ENCODE data around the gene RHOT1. TPM values are rescaled to one million over a fixed set of nuclear protein-coding genes. Genes with fewer than 3 reads are reported as not detected.
"Not testable (repeated sequence)": the region's sequence is repeated elsewhere in the genome, so short reads cannot be mapped to it uniquely, and the experiment has no call there.

RHOT1 gene
- total RNA-seq, 2 experiments from 2014 or later, result 23.3 to 34.1 TPM

DNA sequence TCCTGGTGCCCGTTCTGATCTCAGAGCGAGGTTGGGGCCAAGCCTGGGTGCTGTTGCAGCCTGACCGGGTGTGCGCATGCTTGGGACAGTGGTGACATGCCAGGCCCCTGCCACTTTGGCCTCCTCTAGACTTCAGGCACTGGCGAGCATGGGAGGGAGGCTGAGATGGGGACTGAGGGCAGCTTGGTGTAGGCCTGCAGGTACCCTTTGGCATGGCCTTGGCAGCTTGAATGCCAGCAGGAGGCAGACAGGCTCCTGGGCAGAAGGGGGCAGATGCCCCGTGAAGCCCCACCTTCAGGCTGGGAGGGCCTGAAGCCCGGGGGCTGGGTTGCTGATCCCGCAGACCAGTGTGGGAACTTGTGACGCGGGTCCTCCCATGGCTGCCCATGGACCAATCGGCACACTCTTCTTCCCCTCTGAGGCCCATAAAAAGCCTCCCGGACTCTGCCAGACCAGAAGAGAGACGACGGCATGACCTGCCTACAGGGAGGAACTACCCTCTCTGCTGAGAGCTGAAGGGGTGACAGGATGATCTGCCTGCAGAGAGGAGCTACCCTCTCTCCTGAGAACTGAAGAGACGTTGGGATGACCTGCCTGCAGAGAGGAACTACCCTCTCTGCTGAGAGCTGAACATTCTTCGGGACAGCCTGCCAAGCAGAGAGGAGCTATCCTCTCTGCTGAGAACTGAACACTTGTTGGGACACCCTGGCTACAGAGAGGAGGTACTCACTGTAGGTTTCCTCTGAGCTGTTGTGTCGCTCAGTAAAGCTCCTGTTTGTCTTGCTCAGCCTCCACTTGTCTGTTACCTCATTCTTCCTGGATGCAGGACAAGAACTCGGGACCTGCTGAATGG is 17.5 kb downstream of the RHOT1 start:
- no peak for DNase-seq
- Mint-ChIP-seq H3K27me3 (no peaks in the 10 kb centered on the region), H3K9me3 (ENCODE audit: low read depth) (no peaks in the 10 kb centered on the region), H3K36me3 (ENCODE audit: low read depth) (peaks cover 16% of the 10 kb centered on the region), H3K4me3 (no peak overlapping the region), H3K4me1 (peaks cover 11% of the 10 kb centered on the region), H3K27ac (no peak overlapping the region)
- intact Hi-C loops (cut with DNase I, micrococcal nuclease), result no loop called here
- ChIA-PET POLR2A (no interaction called here), CTCF (no interaction called here)
- no peak for ATAC-seq

DNA sequence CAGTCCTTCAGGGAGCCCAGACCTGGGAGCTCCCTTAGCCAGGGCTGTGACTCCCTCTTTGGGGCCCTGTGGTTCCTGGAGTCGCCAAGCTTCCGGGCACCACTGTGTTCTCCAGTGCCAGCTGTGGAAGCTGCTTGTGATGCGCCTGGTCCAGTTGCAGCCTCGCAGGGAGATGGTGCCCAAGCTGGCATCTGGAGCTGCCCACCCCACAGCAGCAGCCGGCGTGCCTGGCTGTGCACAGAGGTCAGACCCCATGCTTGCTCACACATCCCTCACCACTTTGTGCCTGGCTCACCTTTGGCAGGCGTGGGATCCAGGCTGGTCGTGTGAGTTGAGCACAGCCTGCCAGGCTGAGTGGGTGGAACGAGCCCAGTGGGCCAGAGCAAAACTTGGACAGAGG is 18.2 kb downstream of the RHOT1 start:
- no peak for DNase-seq
- H3K27me3 Mint-ChIP-seq, result no peaks in the 10 kb centered on the region
- ChIA-PET POLR2A (no interaction called here), CTCF (no interaction called here)
- no peak overlapping the region for H3K27ac Mint-ChIP-seq
- no peaks in the 10 kb centered on the region for H3K9me3 Mint-ChIP-seq (ENCODE audit: low read depth)
- no peak overlapping the region for H3K4me3 Mint-ChIP-seq
- no peak for ATAC-seq
- peaks cover 11% of the 10 kb centered on the region for H3K4me1 Mint-ChIP-seq
- peaks cover 15% of the 10 kb centered on the region for H3K36me3 Mint-ChIP-seq (ENCODE audit: low read depth)
- intact Hi-C loops (cut with DNase I, micrococcal nuclease), result no loop called here

DNA sequence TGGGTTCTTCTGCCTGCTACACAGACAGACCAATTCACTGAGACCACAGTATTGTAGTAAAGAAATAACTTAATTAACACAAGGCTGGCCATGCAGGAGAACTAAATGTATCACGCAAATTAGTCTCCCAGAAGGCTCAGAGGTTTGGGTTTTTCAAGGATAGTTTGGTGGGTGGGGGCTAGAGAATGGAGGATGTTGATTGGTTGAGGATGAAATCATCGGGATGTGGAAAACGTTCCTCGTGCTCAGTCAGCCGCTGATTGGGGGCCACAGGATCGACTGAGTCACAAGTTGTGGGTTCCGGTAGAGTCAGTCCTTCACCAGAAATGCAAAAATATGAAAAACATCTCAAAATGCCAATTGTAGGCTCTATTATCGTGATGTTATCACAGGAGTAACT is 18.7 kb downstream of the RHOT1 start:
- H3K36me3 Mint-ChIP-seq (ENCODE audit: low read depth), result peaks cover 15% of the 10 kb centered on the region
- no peak overlapping the region for H3K27ac Mint-ChIP-seq
- H3K4me1 Mint-ChIP-seq, result peaks cover 11% of the 10 kb centered on the region
- CTCF ChIA-PET, result no interaction called here
- POLR2A ChIA-PET, result no interaction called here
- no peaks in the 10 kb centered on the region for H3K9me3 Mint-ChIP-seq (ENCODE audit: low read depth)
- intact Hi-C loops (cut with DNase I, micrococcal nuclease), result no loop called here
- H3K4me3 Mint-ChIP-seq, result no peak overlapping the region
- H3K27me3 Mint-ChIP-seq, result no peaks in the 10 kb centered on the region
- ATAC-seq, result no peak
- no peak for DNase-seq

DNA sequence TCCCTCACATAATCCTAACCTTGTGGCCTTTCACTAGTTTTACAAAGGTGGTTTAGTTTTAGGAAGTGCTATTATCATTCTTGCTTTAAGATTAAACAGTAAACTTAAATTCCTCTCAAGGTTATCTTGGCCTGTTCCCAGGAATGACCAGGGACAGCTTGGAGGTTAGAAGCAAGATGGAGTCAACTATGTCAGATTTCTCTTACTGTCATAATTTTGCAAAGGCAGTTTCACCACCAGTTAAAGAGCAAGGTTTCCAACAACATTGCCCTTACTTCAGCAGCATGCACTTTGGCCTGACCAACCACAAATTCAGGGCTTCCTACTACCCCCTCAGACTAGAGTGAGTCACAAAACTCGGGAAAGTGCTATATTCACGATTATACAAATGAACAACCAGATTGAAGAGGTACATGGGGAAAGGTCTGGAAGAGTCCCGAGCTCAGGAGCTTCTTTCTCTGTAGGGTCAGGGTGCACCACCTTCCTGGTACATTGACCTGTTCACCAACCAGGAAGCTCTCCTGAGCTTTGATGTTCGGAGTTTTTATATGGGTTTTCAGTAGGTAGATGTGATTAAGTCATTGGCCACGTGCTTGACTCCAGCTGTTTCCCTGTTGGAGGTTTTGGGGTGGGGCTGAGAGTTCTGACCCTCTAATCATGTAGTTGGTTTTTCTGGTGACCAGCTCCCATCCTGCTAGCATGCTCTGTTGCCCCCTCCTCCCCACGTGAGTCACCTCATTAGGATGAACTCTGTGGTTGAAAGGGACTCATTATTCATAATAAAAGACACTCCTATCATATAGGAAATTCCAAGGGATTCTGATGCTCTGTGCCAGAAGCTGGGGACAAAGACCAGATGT is 19.4 kb downstream of the RHOT1 start:
- H3K9me3 Mint-ChIP-seq (ENCODE audit: low read depth), result peaks cover 4% of the 10 kb centered on the region
- intact Hi-C loops (cut with DNase I, micrococcal nuclease), result no loop called here
- H3K4me3 Mint-ChIP-seq, result no peak overlapping the region
- ChIA-PET CTCF (no interaction called here), POLR2A (no interaction called here)
- H3K4me1 Mint-ChIP-seq, result peaks cover 11% of the 10 kb centered on the region
- peaks cover 21% of the 10 kb centered on the region for H3K36me3 Mint-ChIP-seq (ENCODE audit: low read depth)
- no peak for ATAC-seq
- no peaks in the 10 kb centered on the region for H3K27me3 Mint-ChIP-seq
- no peak overlapping the region for H3K27ac Mint-ChIP-seq
- DNase-seq, result no peak

DNA sequence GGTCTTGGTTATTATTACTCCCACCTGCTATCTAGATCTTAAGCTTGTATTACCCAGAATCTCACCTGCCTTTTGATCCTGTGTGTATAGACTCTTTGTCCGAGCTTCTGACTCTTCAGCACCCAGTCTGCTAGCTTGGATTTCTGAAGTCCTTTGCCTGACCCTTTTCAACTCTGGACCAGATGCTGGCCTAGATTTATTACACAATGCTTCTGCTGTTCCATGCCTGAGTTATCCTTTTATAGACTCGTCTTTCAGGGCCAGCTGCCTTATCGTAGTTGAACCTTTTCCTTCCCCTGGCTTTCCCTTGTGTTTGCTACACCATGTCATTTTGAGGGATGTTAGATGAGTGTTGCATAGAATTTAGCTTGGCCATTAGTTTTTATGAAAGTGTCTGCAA is 32.6 kb downstream of the RHOT1 start:
- ChIA-PET POLR2A (no interaction called here), CTCF (interaction anchor here (0.7 kb wide), 1 partner anchor 24 kb away, joined by 3 read pairs; no protein-coding TSS in a partner anchor)
- DNase-seq, result no peak
- Mint-ChIP-seq H3K27ac (no peak overlapping the region), H3K4me3 (no peak overlapping the region), H3K4me1 (no peaks in the 10 kb centered on the region), H3K9me3 (ENCODE audit: low read depth) (peaks cover 3% of the 10 kb centered on the region), H3K27me3 (no peaks in the 10 kb centered on the region), H3K36me3 (ENCODE audit: low read depth) (peaks cover 27% of the 10 kb centered on the region)
- intact Hi-C loops (cut with DNase I, micrococcal nuclease), result no loop called here
- no peak for ATAC-seq

DNA sequence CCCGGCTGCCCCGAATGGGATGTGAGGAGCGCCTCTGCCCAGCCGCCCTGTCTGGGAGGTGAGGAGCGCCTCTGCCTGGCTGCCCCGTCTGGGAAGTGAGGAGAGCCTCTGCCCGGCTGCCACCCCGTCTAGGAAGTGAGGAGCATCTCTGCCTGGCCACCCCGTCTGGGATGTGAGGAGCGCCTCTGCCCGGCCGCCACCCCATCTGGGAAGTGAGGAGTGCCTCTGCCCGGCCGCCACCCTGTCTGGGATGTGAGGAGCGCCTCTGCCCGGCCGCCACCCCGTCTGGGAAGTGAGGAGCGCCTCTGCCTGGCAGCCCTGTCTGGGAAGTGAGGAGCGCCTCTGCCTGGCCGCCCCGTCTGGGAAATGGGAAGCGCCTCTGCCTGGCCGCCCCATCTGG is 36.4 kb downstream of the RHOT1 start:
- H3K9me3 Mint-ChIP-seq (ENCODE audit: low read depth); DNase-seq; ATAC-seq; H3K27me3 Mint-ChIP-seq; H3K4me1 Mint-ChIP-seq; CTCF ChIA-PET; intact Hi-C loops (cut with DNase I, micrococcal nuclease); POLR2A ChIA-PET; H3K4me3 Mint-ChIP-seq; H3K27ac Mint-ChIP-seq: not testable (repeated sequence)
- H3K36me3 Mint-ChIP-seq (ENCODE audit: low read depth), result peaks cover 37% of the 10 kb centered on the region

DNA sequence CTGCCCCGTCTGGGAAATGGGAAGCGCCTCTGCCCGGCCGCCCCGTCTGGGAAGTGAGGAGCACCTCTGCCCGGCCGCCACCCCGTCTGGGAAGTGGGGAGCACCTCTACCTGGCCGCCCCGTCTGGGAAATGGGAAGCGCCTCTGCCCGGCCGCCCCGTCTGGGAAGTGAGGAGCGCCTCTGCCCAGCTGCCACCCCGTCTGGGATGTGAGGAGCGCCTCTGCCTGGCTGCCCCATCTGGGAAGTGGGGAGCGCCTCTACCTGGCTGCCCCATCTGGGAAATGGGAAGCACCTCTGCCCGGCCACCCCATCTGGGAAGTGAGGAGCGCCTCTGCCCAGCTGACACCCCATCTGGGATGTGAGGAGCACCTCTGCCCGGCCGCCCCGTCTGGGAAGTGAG is 36.8 kb downstream of the RHOT1 start:
- CTCF ChIA-PET; intact Hi-C loops (cut with DNase I, micrococcal nuclease); H3K9me3 Mint-ChIP-seq (ENCODE audit: low read depth); DNase-seq; H3K27me3 Mint-ChIP-seq; ATAC-seq; H3K4me1 Mint-ChIP-seq; H3K4me3 Mint-ChIP-seq; H3K27ac Mint-ChIP-seq; POLR2A ChIA-PET: not testable (repeated sequence)
- H3K36me3 Mint-ChIP-seq (ENCODE audit: low read depth), result peaks cover 37% of the 10 kb centered on the region

DNA sequence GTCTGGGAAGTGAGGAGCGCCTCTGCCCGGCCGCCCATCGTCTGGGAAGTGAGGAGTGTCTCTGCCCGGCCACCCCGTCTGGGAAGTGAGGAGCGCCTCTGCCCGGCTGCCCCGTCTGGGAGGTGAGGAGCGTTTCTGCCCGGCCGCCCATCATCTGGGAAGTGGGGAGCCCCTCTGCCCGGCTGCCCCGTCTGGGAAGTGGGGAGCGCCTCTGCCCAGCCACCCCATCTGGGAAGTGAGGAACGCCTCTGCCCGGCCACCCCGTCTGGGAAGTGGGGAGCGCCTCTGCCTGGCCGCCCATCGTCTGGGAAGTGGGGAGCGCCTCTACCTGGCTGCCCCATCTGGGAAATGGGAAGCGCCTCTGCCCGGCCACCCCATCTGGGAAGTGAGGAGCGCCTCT is 37.2 kb downstream of the RHOT1 start:
- H3K27ac Mint-ChIP-seq; H3K9me3 Mint-ChIP-seq (ENCODE audit: low read depth); DNase-seq; POLR2A ChIA-PET; H3K27me3 Mint-ChIP-seq; intact Hi-C loops (cut with DNase I, micrococcal nuclease); CTCF ChIA-PET; H3K4me3 Mint-ChIP-seq; H3K4me1 Mint-ChIP-seq; ATAC-seq: not testable (repeated sequence)
- peaks cover 37% of the 10 kb centered on the region for H3K36me3 Mint-ChIP-seq (ENCODE audit: low read depth)

DNA sequence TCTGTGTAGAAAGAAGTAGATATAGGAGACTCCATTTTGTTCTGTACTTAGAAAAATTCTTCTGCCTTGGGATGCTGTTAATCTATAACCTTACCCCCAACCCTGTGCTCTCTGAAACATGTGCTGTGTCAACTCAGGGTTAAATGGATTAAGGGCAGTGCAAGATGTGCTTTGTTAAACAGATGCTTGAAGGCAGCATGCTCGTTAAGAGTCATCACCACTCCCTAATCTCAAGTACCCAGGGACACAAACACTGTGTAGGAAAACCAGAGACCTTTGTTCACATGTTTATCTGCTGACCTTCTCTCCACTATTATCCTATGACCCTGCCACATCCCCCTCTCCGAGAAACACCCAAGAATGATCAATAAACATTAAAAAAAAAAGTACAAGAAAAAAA is 38.0 kb downstream of the RHOT1 start:
- ATAC-seq; DNase-seq; H3K27me3 Mint-ChIP-seq; H3K27ac Mint-ChIP-seq; intact Hi-C loops (cut with DNase I, micrococcal nuclease); POLR2A ChIA-PET; H3K9me3 Mint-ChIP-seq (ENCODE audit: low read depth); H3K4me3 Mint-ChIP-seq; H3K4me1 Mint-ChIP-seq: not testable (repeated sequence)
- peaks cover 34% of the 10 kb centered on the region for H3K36me3 Mint-ChIP-seq (ENCODE audit: low read depth)
- CTCF ChIA-PET, result interaction anchor here (0.6 kb wide), 1 partner anchor 79 kb away, joined by 3 read pairs; no protein-coding TSS in a partner anchor

DNA sequence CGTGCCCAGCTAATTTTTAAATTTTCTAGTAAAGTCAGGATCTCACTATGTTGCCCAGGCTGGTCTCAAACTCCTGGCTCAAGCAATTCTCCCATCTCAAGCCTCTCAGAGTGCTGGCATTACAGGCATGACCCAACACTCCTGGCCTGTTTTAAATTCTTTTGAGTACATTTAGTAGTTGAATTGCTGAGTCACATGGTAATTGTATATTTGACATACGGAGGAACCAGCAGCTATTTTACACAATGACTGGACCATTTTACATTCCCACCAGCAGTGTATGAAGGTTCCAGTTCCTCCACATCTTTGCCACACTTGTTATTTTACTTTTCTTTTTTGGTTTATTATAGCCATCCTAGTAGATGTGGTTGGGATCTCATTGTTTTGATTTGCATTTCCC is 43.6 kb downstream of the RHOT1 start:
- Mint-ChIP-seq H3K4me3 (no peak overlapping the region), H3K36me3 (ENCODE audit: low read depth) (peaks cover 12% of the 10 kb centered on the region), H3K27me3 (no peaks in the 10 kb centered on the region), H3K9me3 (ENCODE audit: low read depth) (no peaks in the 10 kb centered on the region), H3K27ac (no peak overlapping the region), H3K4me1 (no peaks in the 10 kb centered on the region)
- ChIA-PET CTCF (no interaction called here), POLR2A (no interaction called here)
- intact Hi-C loops (cut with DNase I, micrococcal nuclease), result no loop called here
- ATAC-seq (no peak), DNase-seq (no peak)

DNA sequence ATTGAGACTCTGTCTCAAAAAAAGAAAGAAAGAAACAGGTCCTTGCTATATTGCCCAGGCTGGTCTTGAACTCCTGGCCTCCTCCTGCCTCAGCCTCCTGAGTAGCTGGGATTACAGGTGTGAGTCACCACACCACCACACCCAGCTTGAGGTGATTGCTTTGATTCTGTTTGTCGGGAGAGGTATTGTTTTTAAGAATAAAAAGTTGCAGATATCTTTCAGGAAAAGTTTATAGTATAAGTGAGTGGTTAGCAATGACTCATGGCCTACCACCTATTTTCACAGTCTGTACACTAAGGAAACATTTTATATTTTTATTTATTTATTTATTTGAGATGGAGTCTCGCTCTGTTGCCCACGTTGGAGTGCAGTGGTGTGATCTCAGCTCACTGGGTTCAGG is 45.0 kb downstream of the RHOT1 start:
- intact Hi-C loops (cut with DNase I, micrococcal nuclease), result no loop called here
- POLR2A ChIA-PET, result no interaction called here
- DNase-seq (no peak), ATAC-seq (no peak)
- no peaks in the 10 kb centered on the region for H3K27me3 Mint-ChIP-seq
- H3K36me3 Mint-ChIP-seq (ENCODE audit: low read depth), result peaks cover 11% of the 10 kb centered on the region
- no peaks in the 10 kb centered on the region for H3K4me1 Mint-ChIP-seq
- no peaks in the 10 kb centered on the region for H3K9me3 Mint-ChIP-seq (ENCODE audit: low read depth)
- H3K4me3 Mint-ChIP-seq, result no peak overlapping the region
- no peak overlapping the region for H3K27ac Mint-ChIP-seq
- CTCF ChIA-PET, result interaction anchor here (0.7 to 0.9 kb wide), 2 partner anchors 80 to 1072 kb away, joined by 3 to 4 read pairs; no protein-coding TSS in a partner anchor

DNA sequence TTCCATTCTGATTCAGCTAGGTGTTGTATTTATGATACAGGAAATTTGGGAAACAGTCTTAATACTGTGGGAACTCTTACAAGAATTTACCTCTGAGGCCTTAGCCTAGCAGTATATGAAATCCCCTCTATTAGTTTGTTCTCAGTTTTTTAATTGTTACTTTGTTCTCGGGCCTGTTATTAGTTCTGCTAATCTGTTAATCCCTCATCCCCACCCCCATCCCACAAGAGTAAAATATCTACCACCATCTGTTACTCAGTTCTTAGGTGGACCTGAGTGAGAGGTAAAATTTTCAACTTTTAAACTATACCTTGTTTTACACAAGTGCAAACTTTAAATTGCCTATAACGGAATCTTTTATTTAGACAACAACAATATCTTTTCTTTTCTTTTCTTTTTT is 47.0 kb downstream of the RHOT1 start:
- Mint-ChIP-seq H3K27me3 (no peaks in the 10 kb centered on the region), H3K36me3 (ENCODE audit: low read depth) (peaks cover 19% of the 10 kb centered on the region), H3K4me3 (no peak overlapping the region), H3K4me1 (no peaks in the 10 kb centered on the region), H3K9me3 (ENCODE audit: low read depth) (no peaks in the 10 kb centered on the region), H3K27ac (no peak overlapping the region)
- no peak for DNase-seq
- intact Hi-C loops (cut with DNase I, micrococcal nuclease), result no loop called here
- ATAC-seq, result no peak
- POLR2A ChIA-PET, result no interaction called here
- CTCF ChIA-PET, result interaction anchor here (0.6 kb wide), 1 partner anchor 308 kb away, joined by 3 read pairs; no protein-coding TSS in a partner anchor
